Ramos (cell line): Measurements from ENCODE around the gene OR11H7.
"Not testable (repeated sequence)": the region's sequence is repeated elsewhere in the genome, so short reads cannot be mapped to it uniquely, and the experiment has no call there.

ENCODE experiments used
- in situ Hi-C: fragments of 300-500 bp; cut with MboI; formaldehyde crosslinking; loops from one replicate; pipeline ENCODE4 v1.14.3; 2022; ENCODE audit warnings: low sequenced_read_pairs; ENCODE audit not compliant: unreplicated experiment

Gene OR11H7

GRCh38 chr14:20228681-20229080 is at the start of gene OR11H7:
Gene OR11H7 (plus strand): TSS chr14:20228981.
- in situ Hi-C loops, result no loop called here

GRCh38 chr14:20179218-20179617 is 49.6 kb upstream of the OR11H7 start:
- in situ Hi-C loops, result no loop called here

- in situ Hi-C loops, result no loop called here
Observed at GRCh38 chr14:20179880-20180279, 48.9 kb upstream of the OR11H7 start.

- in situ Hi-C loops, result no loop called here
Observed at GRCh38 chr14:20180486-20180885, 48.3 kb upstream of the OR11H7 start.

GRCh38 chr14:20184181-20184580 is 44.6 kb upstream of the OR11H7 start:
- in situ Hi-C loops, result no loop called here

GRCh38 chr14:20190596-20190995 is 38.2 kb upstream of the OR11H7 start, which contains the start of gene OR11G2:
Gene OR11G2 (plus strand): TSS chr14:20190896. CDS start chr14:20197438, 6,542 bp downstream.
- in situ Hi-C loops, result no loop called here

- in situ Hi-C loops, result no loop called here
Observed at GRCh38 chr14:20191396-20191795, 37.4 kb upstream of the OR11H7 start.

GRCh38 chr14:20194101-20194500 is 34.7 kb upstream of the OR11H7 start:
- in situ Hi-C loops, result no loop called here

- in situ Hi-C loops, result not testable (repeated sequence)
Observed at GRCh38 chr14:20195170-20195569, 33.6 kb upstream of the OR11H7 start.

GRCh38 chr14:20195911-20196310 is 32.9 kb upstream of the OR11H7 start:
- in situ Hi-C loops, result no loop called here

GRCh38 chr14:20197459-20197858 is 31.3 kb upstream of the OR11H7 start:
- in situ Hi-C loops, result no loop called here

- in situ Hi-C loops, result no loop called here
Observed at GRCh38 chr14:20198991-20199390, 29.8 kb upstream of the OR11H7 start.

- in situ Hi-C loops, result no loop called here
Observed at GRCh38 chr14:20204721-20205120, 24.1 kb upstream of the OR11H7 start.

- in situ Hi-C loops, result no loop called here
Observed at GRCh38 chr14:20209595-20209994, 19.2 kb upstream of the OR11H7 start.

GRCh38 chr14:20212406-20212805 is 16.4 kb upstream of the OR11H7 start:
- in situ Hi-C loops, result not testable (repeated sequence)

GRCh38 chr14:20215196-20215595 is 13.6 kb upstream of the OR11H7 start:
- in situ Hi-C loops, result no loop called here

GRCh38 chr14:20219033-20219432 is 9.7 kb upstream of the OR11H7 start:
- in situ Hi-C loops, result no loop called here

GRCh38 chr14:20223410-20223809 is 5.4 kb upstream of the OR11H7 start, which contains the start of gene OR11H6:
Gene OR11H6 (plus strand): TSS chr14:20223710. CDS start chr14:20223710, 0 bp downstream.
- in situ Hi-C loops, result no loop called here

- in situ Hi-C loops, result not testable (repeated sequence)
Observed at GRCh38 chr14:20235415-20235814, 6.6 kb downstream of the OR11H7 start.

GRCh38 chr14:20247646-20248246 is 19.0 kb downstream of the OR11H7 start:
- in situ Hi-C loops, result no loop called here

- in situ Hi-C loops, result no loop called here
Observed at GRCh38 chr14:20262642-20263128, 33.9 kb downstream of the OR11H7 start.

- in situ Hi-C loops, result not testable (repeated sequence)
Observed at GRCh38 chr14:20264361-20264760, 35.6 kb downstream of the OR11H7 start.
